GM12874 (cell line): ENCODE results near the gene SH3BGRL2.

ENCODE experiments used
- TF ChIP-seq, protein P1 (sequence below): IDR thresholded peaks from 2 replicates; pipeline ENCODE4 v1.5.1; 2011; ENCODE audit warnings: low read depth, mild to moderate bottlenecking, control low read depth, low read length, moderate library complexity; ENCODE audit not compliant: insufficient read depth

Gene SH3BGRL2

DNA sequence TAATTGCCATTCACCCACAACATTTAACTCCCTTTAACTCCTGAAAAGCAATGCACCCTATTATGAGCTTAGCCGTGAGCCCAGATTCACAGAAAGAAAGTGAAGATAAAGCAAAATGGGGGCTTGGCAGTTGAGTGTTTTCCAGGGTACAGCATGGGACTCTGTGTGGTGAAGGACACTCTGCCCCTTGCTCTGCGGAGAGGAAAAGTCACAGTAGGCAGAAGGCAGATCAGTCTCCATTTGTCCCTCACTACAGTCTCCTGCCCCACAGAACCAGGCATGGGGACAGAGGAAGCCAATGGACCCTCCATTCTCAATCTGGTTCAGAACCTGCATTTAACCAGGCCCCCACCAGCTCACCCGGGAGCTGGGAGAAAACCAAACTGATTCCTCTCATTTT lies 30.8 kb upstream of the SH3BGRL2 start:
- TF ChIP-seq, protein P1, sequence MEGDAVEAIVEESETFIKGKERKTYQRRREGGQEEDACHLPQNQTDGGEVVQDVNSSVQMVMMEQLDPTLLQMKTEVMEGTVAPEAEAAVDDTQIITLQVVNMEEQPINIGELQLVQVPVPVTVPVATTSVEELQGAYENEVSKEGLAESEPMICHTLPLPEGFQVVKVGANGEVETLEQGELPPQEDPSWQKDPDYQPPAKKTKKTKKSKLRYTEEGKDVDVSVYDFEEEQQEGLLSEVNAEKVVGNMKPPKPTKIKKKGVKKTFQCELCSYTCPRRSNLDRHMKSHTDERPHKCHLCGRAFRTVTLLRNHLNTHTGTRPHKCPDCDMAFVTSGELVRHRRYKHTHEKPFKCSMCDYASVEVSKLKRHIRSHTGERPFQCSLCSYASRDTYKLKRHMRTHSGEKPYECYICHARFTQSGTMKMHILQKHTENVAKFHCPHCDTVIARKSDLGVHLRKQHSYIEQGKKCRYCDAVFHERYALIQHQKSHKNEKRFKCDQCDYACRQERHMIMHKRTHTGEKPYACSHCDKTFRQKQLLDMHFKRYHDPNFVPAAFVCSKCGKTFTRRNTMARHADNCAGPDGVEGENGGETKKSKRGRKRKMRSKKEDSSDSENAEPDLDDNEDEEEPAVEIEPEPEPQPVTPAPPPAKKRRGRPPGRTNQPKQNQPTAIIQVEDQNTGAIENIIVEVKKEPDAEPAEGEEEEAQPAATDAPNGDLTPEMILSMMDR, result no peak

DNA sequence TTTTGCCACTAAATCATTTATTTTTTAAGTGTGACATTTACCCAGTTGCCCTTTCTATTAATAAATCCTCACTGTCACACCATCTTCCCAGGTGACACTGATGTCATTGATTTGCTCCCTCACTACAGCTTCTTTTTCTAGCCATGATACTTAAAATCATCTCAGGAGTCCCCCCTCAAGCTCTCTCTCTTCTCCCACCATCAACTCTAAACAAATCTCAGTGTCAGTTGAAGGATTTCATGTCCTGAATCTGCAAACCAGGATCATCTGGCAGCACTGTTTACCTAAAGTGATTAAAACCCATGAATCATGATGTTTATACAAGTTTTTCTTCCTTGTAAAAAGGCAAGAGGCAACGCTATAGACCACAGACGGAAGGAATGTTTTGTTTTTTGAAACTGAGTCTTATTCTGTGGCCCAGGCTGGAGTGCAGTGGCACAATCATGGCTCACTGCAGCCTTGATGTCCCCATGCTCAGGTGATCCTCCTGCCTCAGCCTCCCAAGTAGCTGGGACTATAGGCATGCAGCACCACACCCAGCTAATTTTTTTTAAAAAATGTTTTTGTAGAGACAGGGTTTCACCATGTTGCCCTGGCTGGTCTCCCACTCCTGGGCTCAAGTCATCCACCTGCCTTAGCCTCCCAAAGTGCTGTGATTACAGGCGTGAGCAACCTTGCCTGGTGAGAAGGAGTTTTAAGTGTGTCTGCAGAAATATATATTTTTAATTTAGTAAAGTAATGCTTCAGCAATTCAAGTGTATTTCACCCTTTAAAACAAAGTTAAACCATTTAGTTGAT lies 30.1 kb upstream of the SH3BGRL2 start:
- TF ChIP-seq, protein P1, result no peak

DNA sequence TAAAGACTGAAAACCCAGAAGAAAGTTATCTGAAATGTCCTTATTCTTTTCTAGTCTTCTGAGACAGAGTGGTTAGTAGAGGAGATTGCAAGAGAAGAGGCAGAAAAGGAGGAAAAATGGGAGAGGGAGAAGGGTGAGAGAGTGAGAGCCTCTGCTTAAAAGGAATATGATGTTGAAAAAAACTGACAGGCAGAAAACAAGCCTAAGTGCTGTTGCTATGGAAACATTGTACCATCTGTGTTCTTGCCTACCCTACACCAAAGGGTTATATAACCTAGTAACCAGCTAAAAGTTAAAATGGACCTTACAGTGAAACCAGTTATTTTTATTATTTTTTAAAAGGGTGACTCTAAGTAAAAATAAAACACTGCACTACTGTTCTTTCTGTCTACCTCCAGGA lies 28.3 kb upstream of the SH3BGRL2 start:
- TF ChIP-seq, protein P1, result no peak

DNA sequence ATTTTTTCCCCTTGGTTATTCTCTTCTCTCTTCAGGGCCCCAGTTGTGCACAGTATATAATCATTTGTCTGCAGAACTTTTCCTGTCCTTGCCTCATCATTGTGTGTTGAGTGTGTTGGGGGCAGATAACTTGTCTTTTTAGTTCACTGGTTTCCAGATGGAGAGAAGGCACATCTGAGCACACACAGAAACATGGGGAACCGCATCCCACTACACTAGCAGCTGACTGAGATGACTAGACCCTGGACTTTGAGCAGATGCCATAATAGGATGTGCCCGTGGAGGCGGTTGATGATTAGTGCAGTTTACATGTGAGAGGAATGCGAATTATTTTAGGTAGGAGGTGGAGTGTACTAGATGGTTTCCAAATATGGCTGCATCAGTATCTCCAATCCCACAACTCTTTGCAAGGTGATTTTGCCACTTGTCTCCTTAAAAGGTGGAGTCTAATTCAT lies 26.5 kb upstream of the SH3BGRL2 start:
- TF ChIP-seq, protein P1, result no peak

DNA sequence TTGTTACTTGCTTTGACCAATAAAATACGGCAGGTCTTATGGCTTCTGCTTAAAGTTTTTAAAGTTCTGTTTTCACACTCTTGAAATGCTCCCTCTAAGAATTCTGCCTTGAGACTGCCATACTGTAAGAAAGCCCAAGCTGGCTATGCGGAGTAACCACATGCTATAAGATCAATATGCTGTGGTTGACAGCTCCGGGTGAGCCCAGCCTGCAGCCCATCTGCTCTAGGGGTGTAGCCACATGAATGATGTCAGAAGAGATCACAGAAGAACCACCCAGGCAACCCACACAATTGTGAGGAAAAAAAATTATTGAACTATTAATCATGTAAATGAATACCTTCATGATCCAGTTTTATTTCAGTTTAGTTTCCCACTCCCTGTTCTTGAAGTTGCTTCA lies 26.1 kb upstream of the SH3BGRL2 start:
- TF ChIP-seq, protein P1, result no peak

DNA sequence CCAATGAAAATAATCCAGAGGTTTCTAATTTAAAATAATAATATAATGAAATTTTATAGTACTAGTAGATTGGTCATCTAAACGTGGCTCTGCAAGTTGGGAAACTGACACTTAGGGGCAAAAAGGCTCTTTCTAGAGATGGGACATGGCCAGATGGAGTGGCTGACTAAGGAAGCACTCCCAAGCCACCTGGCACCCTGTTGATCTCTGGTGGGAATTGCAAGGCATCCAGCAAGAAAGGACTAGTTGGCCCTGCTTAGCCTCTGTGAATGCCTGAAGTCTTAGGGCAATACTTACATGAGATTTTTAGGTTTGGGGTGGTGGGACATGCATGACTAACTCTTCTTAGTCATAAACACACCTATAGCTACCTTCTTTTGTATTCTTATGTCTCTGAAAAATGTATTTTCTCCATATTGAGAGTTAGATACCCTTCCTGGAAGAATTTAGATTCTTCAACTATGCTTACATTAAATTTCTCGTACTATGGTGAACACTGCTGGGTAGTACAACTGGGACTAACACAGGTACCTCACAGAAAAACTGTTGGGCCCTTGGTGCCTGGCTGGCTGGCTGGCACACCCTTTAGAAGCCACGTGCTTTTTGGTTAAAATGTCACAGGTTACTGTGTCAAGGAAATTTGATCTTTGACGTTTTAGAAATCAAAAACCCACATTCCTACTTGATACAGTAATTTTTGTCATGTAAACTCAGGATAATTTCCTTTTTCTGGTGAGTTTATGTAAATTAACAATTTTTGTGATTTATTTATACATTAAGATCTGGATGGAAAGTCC lies 25.0 kb upstream of the SH3BGRL2 start:
- TF ChIP-seq, protein P1, result no peak

DNA sequence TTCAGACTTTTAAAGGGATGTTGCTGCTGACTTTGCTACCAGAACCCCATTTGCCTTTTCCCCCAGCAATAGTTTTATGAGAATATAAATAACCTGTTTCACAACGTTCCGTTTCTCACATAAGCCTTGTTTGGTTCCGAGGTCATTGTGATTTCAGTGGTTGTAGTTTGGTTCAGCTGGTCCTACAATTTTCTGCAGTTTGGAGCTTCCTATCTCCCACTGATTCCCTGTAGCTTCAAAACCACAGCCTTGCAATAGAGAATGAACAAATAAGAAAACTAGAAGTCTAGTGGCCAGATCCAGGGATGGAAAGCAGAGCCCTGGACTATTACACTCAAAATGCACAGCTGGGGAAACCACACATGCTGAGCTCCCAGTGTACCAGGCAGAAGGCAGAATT lies 24.1 kb upstream of the SH3BGRL2 start:
- TF ChIP-seq, protein P1, result no peak
